Smooth muscle cell (in vitro differentiated cells): Measurements from ENCODE around the gene CBFA2T2. TPM values are rescaled to one million over a fixed set of nuclear protein-coding genes. Genes with fewer than 3 reads are reported as not detected.

Experiments
- DNase-seq: peaks from one replicate; lab custom pipeline; 2025; ENCODE audit not compliant: unreplicated experiment; lab: John Stamatoyannopoulos, UW
- H2AFZ ChIP-seq: fragments of 200-600 bp; sonication (generic); 2 replicates; pipeline ENCODE4 v1.6.0; 2016; ENCODE audit warnings: antibody characterized with exemption, low read depth, mild to moderate bottlenecking
- H3F3A ChIP-seq: fragments of 200-600 bp; sonication (generic); 2 replicates; pipeline ENCODE4 v1.6.0; 2017; ENCODE audit warnings: antibody characterized with exemption, low read depth
- H3K27ac ChIP-seq: fragments of 200-600 bp; sonication (generic); 2 replicates; pipeline ENCODE4 v1.5.1; 2016; ENCODE audit warnings: low read depth, mild to moderate bottlenecking
- H3K27me3 ChIP-seq: fragments of 200-600 bp; sonication (generic); 2 replicates; pipeline ENCODE4 v1.6.1; 2016; ENCODE audit warnings: low read depth, mild to moderate bottlenecking
- H3K36me3 ChIP-seq: fragments of 200-600 bp; sonication (generic); 2 replicates; pipeline ENCODE4 v1.5.1; 2016; ENCODE audit warnings: low read depth
- H3K4me1 ChIP-seq: fragments of 200-600 bp; sonication (generic); 2 replicates; pipeline ENCODE4 v1.5.1; 2016; ENCODE audit warnings: low read depth
- H3K4me2 ChIP-seq: fragments of 200-600 bp; sonication (generic); 2 replicates; pipeline ENCODE4 v1.6.0; 2016; ENCODE audit warnings: mild to moderate bottlenecking
- H3K4me3 ChIP-seq: fragments of 200-600 bp; sonication (generic); 2 replicates; pipeline ENCODE4 v1.5.1; 2016; ENCODE audit warnings: mild to moderate bottlenecking
- H3K79me2 ChIP-seq: fragments of 200-600 bp; sonication (generic); 2 replicates; pipeline ENCODE4 v1.6.0; 2016; ENCODE audit warnings: low read depth, mild to moderate bottlenecking
- H3K9ac ChIP-seq: fragments of 200-600 bp; sonication (generic); 2 replicates; pipeline ENCODE4 v1.6.0; 2016; ENCODE audit warnings: low read depth
- H3K9me3 ChIP-seq: fragments of 200-600 bp; sonication (generic); replicated peaks from 2 replicates; pipeline ENCODE4 v1.5.1; 2016; ENCODE audit warnings: low read depth
- H4K20me1 ChIP-seq: fragments of 200-600 bp; sonication (generic); 2 replicates; pipeline ENCODE4 v1.6.0; 2016; ENCODE audit warnings: low read depth
- WGBS: methylation state at CpG from one replicate; pipeline ENCODE4 v1.1.7; 2016; ENCODE audit warnings: low lambda C conversion rate; 5-methylcytosine and 5-hydroxymethylcytosine counted together
- polyA plus RNA-seq: library from polyadenylated mRNA; unstranded; fragments of >200 nt; fragmentation: Nextera tagmentation; extraction: Ambion mirVana; gene quantifications from 2 replicates; pipeline ENCODE4 v1.2.1, GENCODE V29; 2016
- total RNA-seq: library from RNA; depleted of rRNA; stranded (reverse); fragments of >200 nt; gene quantifications from 2 replicates; pipeline ENCODE4 v1.2.3, GENCODE V29; 2014
- TF ChIP-seq, protein P1 (sequence below): fragments of 200-600 bp; sonication (generic); IDR thresholded peaks from 2 replicates; pipeline ENCODE4 v1.5.1; 2017; ENCODE audit warnings: borderline replicate concordance, mild to moderate bottlenecking, antibody characterized with exemption; ENCODE audit not compliant: insufficient read depth, poor library complexity, severe bottlenecking

The CBFA2T2 gene
- total and polyA plus RNA-seq, 2 experiments from 2014 or later: 18.2 to 41.6 TPM

- WGBS: 95% methylated on average over 11 of the region's 11 CpGs
- Histone ChIP-seq H3K79me2 (no peaks in the 10 kb centered on the region), H3K27me3 (no peaks in the 10 kb centered on the region), H3K4me3 (no peak overlapping the region), H3K9me3 (no peaks in the 10 kb centered on the region), H4K20me1 (peaks cover 20% of the 10 kb centered on the region), H3K36me3 (peaks cover 4% of the 10 kb centered on the region), H3F3A (peaks cover 4% of the 10 kb centered on the region), H3K27ac (no peak overlapping the region), H2AFZ (no peak overlapping the region), H3K4me1 (no peaks in the 10 kb centered on the region), H3K9ac (no peak overlapping the region), H3K4me2 (no peak overlapping the region)
- TF ChIP-seq, protein P1, sequence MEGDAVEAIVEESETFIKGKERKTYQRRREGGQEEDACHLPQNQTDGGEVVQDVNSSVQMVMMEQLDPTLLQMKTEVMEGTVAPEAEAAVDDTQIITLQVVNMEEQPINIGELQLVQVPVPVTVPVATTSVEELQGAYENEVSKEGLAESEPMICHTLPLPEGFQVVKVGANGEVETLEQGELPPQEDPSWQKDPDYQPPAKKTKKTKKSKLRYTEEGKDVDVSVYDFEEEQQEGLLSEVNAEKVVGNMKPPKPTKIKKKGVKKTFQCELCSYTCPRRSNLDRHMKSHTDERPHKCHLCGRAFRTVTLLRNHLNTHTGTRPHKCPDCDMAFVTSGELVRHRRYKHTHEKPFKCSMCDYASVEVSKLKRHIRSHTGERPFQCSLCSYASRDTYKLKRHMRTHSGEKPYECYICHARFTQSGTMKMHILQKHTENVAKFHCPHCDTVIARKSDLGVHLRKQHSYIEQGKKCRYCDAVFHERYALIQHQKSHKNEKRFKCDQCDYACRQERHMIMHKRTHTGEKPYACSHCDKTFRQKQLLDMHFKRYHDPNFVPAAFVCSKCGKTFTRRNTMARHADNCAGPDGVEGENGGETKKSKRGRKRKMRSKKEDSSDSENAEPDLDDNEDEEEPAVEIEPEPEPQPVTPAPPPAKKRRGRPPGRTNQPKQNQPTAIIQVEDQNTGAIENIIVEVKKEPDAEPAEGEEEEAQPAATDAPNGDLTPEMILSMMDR: no peak
- no peak for DNase-seq
These were observed 157.9 kb downstream of the CBFA2T2 start for GRCh38 chr20:33647603-33648395.

GRCh38 chr20:33648396-33649004 is 158.6 kb downstream of the CBFA2T2 start:
- Histone ChIP-seq H3K4me1 (no peaks in the 10 kb centered on the region), H3K27me3 (no peaks in the 10 kb centered on the region), H2AFZ (no peak overlapping the region), H3K4me2 (no peak overlapping the region), H3K36me3 (peaks cover 4% of the 10 kb centered on the region), H4K20me1 (peaks cover 20% of the 10 kb centered on the region), H3K27ac (no peak overlapping the region), H3K9ac (no peak overlapping the region), H3K4me3 (no peak overlapping the region), H3K79me2 (no peaks in the 10 kb centered on the region), H3K9me3 (no peaks in the 10 kb centered on the region), H3F3A (peaks cover 4% of the 10 kb centered on the region)
- TF ChIP-seq, protein P1: no peak
- 83% methylated on average over 14 of the region's 14 CpGs for WGBS
- DNase-seq: no peak

- Histone ChIP-seq H3K4me3 (no peak overlapping the region), H3F3A (peaks cover 4% of the 10 kb centered on the region), H3K4me1 (no peaks in the 10 kb centered on the region), H4K20me1 (peaks cover 20% of the 10 kb centered on the region), H3K27ac (no peak overlapping the region), H2AFZ (no peak overlapping the region), H3K9me3 (no peaks in the 10 kb centered on the region), H3K36me3 (peaks cover 4% of the 10 kb centered on the region), H3K79me2 (no peaks in the 10 kb centered on the region), H3K4me2 (no peak overlapping the region), H3K9ac (no peak overlapping the region), H3K27me3 (no peaks in the 10 kb centered on the region)
- DNase-seq: no peak
- WGBS: 91% methylated on average over 19 of the region's 19 CpGs
- TF ChIP-seq, protein P1: no peak
These were observed 159.3 kb downstream of the CBFA2T2 start for GRCh38 chr20:33649201-33649681.
